HG03575 (cell line): ENCODE data around the gene GOLGB1.
"Not testable (repeated sequence)": the region's sequence is repeated elsewhere in the genome, so short reads cannot be mapped to it uniquely, and the experiment has no call there.

ENCODE experiments used
- ATAC-seq: cut with Tn5 transposase; IDR thresholded peaks from one replicate; pipeline ENCODE4 v1.9.1; 2021; ENCODE audit not compliant: unreplicated experiment, insufficient number of reproducible peaks, low FRiP score; ENCODE audit errors: extremely low read depth

Gene GOLGB1

DNA sequence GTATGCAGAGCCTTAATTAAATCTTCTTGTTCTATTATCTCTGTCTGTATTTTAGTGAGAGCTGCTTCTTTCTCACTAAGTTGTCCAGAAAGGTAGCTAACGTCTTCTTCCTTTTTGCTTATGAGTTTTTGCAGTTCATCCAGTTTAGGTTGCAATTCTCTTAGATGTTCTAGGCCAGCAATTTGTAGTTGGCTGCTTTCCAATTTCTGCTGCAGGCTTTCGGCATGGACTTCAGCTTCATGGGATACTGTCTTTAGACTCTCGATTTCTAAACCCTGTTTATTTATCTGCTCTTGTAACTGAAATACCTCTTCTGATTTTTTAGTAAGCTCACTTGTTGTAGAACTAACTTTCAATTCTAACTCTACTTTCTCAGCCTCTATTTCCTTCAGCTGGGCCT lies 53.4 kb downstream of the GOLGB1 start:
- ATAC-seq = no peak

DNA sequence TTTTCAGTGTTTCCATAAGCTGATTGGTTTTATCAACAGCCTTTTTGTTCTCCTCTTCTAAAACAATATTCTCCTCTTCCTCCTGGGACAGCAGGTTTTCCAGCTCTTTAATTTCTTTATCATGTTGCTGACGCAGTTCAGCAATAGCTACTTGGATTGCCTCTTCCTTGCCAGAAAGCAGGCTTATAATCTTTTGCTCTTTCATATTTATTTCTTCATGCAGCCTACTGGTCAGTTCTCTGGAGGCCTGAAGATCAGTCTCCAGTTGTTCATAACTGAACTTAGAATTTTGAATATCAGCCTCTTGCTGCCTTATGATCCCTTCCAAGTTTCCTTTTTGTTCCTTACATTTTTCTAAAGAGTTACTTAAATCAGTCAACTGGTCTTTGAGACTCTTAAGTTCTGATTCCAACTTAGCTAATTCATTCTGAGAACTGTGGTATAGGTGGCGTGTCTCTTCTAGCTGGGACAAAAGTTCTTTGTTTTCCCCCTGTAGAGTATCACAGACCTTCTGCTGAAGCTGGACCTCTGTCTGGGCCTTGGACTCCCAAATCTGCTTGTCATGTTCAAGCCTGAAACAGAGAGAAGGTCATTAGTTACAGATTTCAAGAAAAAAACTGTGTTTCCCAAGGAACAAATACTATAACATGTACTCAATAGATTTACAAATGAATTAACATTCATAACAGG lies 57.4 kb downstream of the GOLGB1 start:
- no peak for ATAC-seq

DNA sequence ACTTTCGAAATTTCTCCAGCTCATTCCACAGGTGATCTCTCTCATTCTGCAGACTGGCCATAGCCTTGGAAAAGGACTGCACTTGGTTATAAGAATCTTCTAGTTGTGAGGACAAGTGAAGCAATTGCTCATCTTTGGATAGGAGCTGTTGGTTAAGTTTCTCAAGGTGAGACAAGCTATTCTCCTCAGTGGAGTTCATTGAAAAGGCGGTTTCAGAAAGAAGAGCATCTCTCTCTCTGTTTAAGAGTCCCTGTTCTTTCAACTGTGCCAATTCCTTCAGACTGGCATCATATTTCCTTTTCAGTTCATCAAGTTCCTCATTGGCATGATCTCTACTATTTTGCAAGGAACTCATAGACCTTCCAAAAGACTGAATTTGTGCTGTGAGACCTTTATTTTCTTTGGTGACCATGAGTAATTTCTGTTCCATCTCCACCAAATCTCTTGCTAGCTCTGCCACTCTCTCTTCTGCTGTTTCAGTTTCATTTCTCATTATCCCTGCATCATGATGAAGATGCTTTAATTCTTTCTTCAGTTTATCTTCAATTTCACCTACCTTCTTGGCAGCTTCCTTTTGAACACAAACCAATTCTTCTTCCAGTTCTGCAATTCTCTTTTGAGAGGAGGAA lies 58.6 kb downstream of the GOLGB1 start:
- ATAC-seq = no peak

DNA sequence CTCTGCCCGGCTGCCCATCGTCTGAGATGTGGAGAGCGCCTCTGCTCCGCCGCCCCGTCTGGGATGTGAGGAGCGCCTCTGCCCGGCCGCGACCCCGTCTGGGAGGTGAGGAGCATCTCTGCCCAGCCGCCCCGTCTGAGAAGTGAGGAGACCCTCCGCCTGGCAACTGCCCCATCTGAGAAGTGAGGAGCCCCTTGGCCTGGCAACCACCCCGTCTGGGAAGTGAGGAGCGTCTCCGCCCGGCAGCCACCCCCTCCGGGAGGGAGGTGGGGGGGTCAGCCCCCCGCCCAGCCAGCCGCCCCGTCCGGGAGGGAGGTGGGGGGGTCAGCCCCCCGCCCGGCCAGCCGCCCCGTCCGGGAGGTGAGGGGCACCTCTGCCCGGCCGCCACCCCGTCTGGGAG lies 60.8 kb downstream of the GOLGB1 start:
- ATAC-seq = not testable (repeated sequence)

DNA sequence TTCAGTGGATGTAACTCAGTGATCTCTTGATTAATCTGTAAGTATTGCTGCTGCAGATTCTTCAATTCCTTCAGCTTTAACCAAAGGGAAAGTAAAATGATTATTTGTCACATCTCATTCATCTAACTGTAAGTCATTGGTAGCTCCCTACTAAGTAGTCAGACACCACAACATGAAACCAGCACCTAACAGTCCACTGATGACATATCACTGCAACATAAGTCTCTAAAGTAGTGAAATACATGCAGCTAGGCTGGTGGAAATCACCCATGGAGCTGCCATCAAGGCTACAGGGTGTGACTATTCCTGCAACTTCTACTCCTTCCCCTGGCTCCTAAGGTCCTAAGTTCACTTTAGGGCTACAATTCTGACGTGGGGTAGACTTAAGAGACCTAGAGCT lies 67.7 kb downstream of the GOLGB1 start:
- no peak for ATAC-seq

DNA sequence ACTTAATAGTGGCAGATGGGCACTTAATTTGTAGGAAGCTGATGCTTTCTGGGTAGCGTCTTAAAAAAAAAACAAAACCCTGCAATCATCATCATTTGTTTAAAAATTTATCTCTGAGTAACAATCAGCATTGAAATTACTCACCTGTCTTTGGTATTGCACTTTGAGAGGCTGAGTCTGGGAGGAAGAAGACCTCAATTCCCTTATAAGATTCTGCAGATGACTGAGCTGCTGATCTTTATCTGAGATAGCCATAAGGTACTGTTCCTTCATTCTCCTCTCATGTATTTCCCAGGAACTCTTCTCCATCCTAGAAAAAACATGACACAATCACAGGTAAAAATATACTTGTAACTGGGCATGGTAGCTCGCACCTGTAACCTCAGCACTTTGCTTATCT lies 72.4 kb downstream of the GOLGB1 start:
- no peak for ATAC-seq

DNA sequence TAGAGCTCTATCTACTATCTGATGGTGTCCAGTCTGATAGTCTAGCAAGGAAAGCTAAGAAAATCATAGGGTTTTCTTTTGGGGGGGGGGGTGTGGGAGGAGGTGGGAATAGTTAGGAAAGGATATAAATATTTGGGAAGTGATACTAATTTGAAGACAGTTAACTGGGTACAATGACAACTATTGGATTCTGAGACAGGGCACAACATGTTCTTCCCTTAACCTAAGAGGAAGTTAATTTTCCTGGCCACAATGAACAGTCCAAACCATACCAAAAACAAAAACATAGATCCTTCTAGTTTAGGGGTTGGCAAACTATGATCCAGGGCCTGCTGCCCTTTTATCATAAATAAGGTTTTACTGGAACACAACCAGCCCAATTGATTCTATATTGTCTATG lies 78.9 kb downstream of the GOLGB1 start:
- no peak for ATAC-seq

DNA sequence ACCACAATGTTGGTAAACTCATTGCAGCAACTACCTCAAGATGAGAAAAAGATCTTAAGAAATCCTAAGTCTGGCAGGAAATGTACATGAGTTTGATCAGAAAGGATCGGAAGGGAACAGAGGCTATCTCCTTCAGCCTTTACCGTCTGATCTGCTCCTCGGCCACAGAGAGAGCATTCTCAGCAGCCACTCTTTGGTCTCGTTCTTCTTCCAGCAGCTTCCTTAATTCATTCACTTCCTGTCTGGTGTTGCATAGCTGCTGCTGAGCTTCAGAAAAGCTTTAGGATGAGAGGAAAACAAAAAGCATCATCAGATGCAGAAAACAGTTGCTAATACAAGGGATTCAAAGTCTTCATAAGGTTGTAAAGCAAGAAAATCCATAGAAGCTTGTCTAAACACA lies 82.2 kb downstream of the GOLGB1 start:
- no peak for ATAC-seq

DNA sequence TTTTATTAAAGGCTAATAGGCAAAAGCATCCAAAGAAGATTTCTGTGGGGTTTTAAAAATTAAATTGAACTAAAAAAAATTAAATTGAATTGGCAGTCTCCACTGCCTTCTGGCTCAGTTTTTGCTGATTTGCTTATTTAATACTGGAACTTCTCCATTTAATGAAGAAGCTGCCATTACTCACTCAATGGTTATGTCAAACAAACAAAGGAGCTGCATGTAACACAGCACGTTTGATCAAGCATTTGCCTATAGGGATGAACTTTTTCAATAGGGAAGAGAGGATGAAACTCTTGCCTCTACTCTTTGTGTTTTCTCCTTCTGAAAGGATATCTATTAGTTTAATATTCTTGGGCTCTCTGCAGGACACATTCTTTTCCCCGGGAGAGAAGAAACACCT lies 84.1 kb downstream of the GOLGB1 start:
- no peak for ATAC-seq

DNA sequence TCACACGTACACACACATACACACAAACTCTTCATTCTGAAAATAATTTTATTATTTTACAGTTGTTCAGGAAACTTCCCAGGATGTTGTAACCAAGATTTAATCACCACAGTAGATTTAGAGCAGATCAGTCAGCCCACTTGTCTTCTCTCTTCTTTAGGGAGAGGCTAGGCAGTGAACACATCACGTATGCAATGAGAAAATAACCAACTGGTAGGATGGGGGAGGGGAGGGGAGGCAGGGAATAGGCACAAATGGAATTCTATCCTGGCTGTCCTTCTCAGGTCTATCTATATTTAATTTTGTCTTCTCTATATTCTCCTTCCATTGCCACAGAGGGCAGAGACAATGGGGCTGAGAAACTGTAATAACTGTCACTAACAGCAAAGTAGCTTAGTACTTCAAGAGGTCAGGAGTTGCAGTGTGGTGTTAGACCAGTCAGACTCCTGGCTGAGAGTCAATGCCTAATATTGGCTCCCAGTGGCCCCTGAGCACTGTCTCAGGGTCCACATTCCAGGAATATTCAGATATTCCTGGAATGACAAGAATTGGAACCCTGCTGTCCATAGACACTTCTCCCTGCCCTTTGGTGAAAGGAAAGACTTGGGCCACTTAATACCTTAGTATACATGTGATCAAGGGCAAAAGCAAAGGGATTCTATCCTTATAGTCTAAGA lies 86.2 kb downstream of the GOLGB1 start:
- no peak for ATAC-seq

DNA sequence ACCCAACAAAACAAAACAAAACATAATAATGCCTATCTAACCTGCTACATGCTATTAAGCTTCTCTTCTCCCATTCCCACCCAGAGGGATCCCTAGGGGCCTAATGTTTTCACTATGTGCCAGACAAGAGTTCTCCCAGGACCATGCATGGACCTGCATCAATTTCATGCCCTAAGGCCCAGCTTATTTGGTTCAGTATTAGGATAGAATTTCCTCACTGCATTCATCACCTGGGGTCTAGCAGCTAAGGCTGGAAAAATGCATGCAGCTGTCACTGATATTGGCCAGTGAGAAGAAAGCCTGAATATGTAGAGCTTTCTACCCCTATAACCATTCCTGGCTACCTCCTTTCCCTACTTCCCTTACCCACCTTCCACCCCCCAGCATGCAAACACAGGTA lies 86.8 kb downstream of the GOLGB1 start:
- ATAC-seq = no peak

DNA sequence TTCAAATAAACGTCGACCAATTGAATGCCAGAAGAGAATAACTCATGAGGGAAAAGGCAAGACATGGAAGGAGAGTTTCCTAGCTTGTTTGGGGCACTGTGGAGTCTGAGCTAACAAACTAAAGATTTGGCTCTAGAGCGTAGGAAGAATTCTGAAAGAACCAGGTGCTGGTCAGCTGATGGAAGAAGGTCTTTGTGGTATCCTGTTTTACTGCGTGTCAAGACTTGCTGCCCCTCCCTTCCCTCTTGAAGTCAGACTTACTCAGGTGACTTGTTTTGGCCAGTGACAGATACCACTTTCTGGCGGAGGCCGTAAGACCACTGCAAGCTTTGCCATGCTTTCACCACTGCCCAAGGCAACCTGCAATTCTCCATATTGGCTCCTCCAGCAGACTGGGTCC lies 88.2 kb downstream of the GOLGB1 start:
- ATAC-seq = no peak

DNA sequence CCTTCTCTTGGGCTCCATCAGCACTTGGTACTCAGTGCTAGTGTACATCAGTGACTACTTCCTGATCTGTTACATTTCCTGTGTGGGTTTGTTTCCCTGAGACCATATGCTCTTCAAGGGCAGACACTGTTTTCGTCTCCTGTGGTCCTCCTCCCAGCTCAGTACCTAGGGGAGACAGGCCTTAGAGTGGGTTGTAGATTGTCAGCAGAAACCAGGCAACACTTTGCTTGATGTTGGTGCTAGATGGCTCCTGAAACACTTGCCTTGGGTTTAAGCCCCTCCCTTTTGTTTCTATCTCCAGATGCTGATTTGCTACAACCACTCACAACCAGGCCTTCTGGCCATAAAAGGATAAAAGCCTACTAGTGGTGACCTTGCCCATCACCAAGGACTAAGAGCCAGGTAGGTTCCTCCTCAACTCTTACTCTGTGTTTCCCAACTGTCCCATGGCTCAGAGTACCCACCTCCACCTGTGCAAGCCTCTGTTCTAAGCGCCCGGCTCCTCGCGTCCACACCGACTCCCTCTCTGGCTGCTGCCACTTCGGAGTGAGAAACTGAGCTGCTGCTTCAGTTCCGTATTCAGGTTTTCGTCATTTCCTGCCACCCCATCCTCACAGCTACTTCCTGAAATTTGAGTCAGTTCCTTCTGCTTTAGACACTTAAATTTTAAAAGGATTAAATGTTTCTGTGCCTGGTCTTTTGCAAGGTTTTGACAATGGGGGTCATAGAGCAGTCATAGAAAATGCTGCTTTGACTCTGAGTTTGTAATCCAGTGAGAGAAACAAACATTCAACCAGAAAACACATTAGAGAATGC lies 89.0 kb downstream of the GOLGB1 start, which contains the start of gene HCLS1:
TSS of gene HCLS1 (minus strand) at position 548 of the 816 bp plus-strand sequence. CDS start 2,556 bp downstream, outside the sequence.
- ATAC-seq = peak; percentile 75

DNA sequence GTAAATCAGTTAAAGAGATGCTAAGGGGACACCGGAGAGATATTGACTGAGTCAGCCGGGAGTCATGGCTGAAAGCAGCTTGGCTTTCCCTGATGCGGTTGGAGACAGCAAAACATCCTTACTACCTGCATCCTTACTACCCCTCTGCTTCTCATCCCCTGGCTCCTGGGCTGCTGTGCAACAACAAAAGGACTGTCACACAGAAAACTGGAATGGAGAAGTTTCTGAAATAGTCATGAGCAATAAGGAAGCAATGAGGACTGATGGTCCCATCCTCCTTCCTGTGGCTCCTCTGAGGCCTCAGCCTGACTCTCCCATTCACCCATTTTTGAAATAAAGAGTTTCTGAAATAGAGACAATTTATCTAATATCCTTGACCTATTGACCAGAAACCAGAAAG lies 90.0 kb downstream of the GOLGB1 start:
- ATAC-seq = no peak

DNA sequence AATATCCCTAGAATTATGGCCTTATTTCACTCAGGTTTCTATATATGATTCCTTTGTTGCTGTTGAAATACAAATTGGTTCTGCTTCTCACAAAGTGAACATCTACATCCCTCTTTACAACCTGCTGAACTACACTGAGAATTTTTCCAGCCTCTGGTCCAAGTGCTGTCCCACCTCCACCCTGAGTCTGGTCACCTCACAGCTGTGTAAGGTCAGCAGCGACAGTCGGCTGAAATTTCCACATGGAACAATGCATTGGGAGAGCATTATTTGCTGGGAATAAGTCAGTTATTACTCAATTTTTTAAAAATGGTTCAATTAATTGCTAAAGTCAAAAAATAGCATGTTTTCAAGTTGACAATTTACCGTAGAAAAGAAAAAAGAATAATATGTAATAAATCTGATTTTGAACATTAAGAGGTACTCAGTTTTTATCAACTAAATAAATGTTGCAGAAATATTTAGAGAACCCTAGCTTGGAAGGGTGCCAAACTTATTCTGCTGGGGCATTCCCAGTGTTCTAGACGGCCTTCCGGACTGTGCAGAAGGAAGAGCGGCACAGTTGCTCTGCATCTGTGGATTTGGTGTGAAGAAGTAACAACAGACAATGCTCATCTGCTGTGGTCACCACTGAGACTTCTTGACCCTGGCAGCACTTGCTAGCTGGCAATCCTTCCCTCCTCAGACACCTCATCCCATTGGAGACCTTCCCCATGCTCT lies 90.7 kb downstream of the GOLGB1 start:
- ATAC-seq = no peak

DNA sequence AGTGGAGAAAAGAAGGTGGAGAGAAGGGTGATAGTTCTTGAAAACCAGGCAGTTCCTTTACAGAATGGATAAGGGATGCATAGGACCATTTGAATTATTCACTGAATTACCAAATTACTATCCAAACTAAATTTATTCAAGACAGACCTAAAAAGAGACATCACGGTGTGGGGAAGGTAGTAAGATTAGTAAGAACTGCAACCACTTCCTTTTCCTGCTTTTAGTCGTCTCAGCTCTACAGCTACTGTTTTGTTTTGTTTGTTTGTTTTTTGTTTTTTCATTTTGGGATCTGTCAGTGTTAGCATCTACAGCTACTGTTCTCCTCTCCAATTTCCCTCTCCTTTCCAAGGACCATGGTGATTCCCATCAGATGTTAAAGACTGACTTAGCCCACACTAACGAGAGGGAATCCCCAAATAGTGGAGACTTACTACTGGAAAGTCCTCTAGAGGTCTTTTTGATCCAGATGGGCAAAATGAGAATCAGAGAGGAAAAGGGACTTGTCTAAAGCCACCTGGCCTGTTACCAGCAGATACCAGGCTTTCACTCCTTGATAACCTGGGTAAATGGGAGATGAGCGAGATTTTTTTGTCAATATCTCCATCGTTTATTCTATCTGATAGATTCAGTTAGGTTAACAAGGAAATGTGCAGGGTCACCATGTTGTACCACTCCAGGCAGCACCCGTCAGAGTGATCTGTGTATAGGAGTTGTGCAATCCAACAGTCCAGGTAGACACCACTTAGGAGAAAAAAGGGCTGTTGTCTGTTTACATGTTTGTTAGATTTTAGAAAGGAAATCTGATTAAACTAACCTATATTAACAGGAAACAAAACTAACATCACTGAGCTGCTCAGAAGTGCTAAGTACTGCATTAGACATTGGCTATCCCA lies 94.8 kb downstream of the GOLGB1 start:
- no peak for ATAC-seq

DNA sequence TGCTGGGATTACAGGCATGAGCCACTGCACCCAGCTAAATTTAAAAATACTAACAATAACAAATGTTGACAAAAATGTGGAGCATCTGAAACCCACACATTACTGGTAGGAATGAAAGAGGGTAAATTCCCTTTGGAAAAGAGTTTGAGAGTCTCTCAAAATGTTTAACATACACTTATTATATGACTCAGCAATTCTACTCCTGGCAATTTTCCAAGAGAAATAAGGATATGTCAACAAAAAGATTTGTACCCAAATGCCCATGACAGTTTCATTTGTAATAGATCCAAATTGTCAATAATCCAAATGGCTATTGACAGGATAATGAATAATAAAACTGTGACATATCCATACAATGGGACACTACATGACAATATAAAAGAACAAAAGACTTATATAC lies 97.9 kb downstream of the GOLGB1 start:
- no peak for ATAC-seq

DNA sequence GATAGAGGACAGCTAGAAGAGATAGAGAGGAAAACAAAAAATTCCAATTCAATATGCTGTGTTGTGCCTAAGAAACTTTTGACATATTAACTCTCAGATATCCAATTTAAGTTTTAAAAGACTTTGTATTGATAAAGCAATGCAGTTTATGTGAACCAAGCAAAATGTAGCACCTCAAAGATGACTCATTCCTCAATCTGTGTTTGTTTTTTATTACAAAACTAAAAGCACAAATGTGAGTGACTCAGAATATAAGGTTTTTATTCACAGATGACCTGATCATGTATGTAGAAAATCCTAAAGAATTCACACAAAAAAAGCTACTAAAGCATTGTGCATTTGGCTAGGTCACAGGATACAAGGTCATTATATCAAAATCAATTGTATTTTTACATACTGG lies 99.9 kb downstream of the GOLGB1 start:
- no peak for ATAC-seq
